Psoas muscle (tissue), 8 donors: Measurements from ENCODE around the gene TMEM163. TPM values are rescaled to one million over a fixed set of nuclear protein-coding genes. Genes with fewer than 3 reads are reported as not detected.

ENCODE experiments used
- ATAC-seq, 4 donors: fragments of 200-7000 bp; cut with Tn5 transposase; one replicate each; pipeline ENCODE4 v1.9.1; 2020; ENCODE audit warnings: moderate library complexity in 3 of 4, mild to moderate bottlenecking in 2 of 4
- DNase-seq, 2 donors: peaks; one replicate each; pipeline ENCODE4 v3.0.0-alpha.2; 2020
- H3K27ac ChIP-seq: fragments of 200-600 bp; one replicate; pipeline ENCODE4 v1.8.0; 2022
- H3K27me3 ChIP-seq, 3 donors: fragments of 200-600 bp in 1 of 3; one replicate each; pipeline versions ENCODE4 v1.6.1 to v1.8.0; 2013 to 2022; ENCODE audit warnings: low read length in 2 of 3, mild to moderate bottlenecking in 2 of 3, moderate library complexity in 1 of 3; ENCODE audit not compliant: insufficient read depth in 3 of 3
- H3K36me3 ChIP-seq, 2 donors: fragments of 200-600 bp in 1 of 2; one replicate each; pipeline versions ENCODE4 v1.6.1 to v1.8.0; 2013 to 2022; ENCODE audit warnings: low read depth in 1 of 2, mild to moderate bottlenecking in 1 of 2, moderate library complexity in 1 of 2; ENCODE audit not compliant: insufficient read depth in 1 of 2
- H3K4me1 ChIP-seq: fragments of 200-600 bp; one replicate; pipeline ENCODE4 v1.8.0; 2022
- H3K4me3 ChIP-seq: fragments of 200-600 bp; one replicate; pipeline ENCODE4 v1.8.0; 2022; ENCODE audit warnings: mild to moderate bottlenecking
- H3K9me3 ChIP-seq: fragments of 200-600 bp; one replicate; pipeline ENCODE4 v1.8.0; 2022
- WGBS, 3 donors: extraction: QIAGEN DNeasy Blood & Tissue Kit; methylation state at CpG; one replicate each; pipeline versions ENCODE4 v1.1.6 to v1.1.7; 2013; 5-methylcytosine and 5-hydroxymethylcytosine counted together
- intact Hi-C, 2 donors: fragments of 100-400 bp; cut with DNase I; formaldehyde crosslinking; loops; one replicate each; pipeline versions ENCODE4 v1.11.0 to v1.14.2; 2022
- polyA plus RNA-seq, 3 donors: library from polyadenylated mRNA; stranded (reverse); fragments of 200-250 nt; gene quantifications; one replicate each; pipeline ENCODE4 v1.2.3, GENCODE V29; 2013
- total RNA-seq, 4 donors: library from RNA; stranded (reverse); fragmentation: NEBNext Ultra II Directional in 2 of 4; extraction: Animal tissue kit (Norgen Biotek cat#: 25700) in 2 of 4; gene quantifications; one replicate each; pipeline versions ENCODE4 v1.2.1 to v1.2.4, GENCODE V29; 2021 to 2023
- TF ChIP-seq, protein P1 (sequence below): fragments of 200-600 bp; IDR thresholded peaks from one replicate; pipeline ENCODE4 v1.8.0; 2022; ENCODE audit warnings: antibody characterized with exemption
- donor health status: healthy with polysubstance abuse.
- donor health status: DM: no; HTN: no; CAD: no; lungs with moderate emphysema.
- donor health status: Bipolar disorder and iron deficiency.
- donor health status: healthy.
- donor health status: DM: yes; HTN: yes; CAD: no.
- donor health status: DM: no; HTN: no; CAD: no.
- donor health status: DM: no; HTN: no; CAD: no.
- donor health status: DM: yes; HTN: yes; CAD: no.

The TMEM163 gene
- total and polyA plus RNA-seq, 7 donors = 0.17 to 0.52 (median 0.28) TPM; not detected in 1

DNA sequence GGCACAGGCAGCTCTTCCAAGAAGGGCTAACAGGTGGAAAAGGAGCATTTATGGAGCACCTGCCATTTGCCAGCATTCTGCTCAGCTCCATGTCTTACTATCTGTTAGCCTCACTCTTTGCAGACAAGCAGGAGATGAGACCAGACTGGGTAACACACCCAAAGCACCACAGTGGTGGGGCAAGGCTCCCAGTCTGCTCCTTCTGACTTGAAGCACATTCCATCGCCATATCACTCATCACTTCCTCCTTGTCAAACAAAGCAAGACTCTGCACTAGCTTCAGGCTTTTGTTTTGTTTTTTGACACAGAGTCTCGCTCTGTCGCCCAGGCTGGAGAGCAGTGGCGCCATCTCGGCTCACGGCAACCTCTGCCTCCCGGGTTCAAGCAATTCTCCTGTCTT lies 282.1 kb downstream of the TMEM163 start:
- 96 to 98% (median 97%) methylated on average over 7 of the region's 7 CpGs for WGBS, 3 donors
- Histone ChIP-seq H3K9me3 (no peaks in the 10 kb centered on the region), H3K36me3 (no peaks in the 10 kb centered on the region), H3K4me1 (no peaks in the 10 kb centered on the region), H3K27ac (no peak overlapping the region), H3K4me3 (no peak overlapping the region), H3K27me3 (peaks cover 0 to 1% (median 0%) of the 10 kb centered on the region in 3 donors)
- TF ChIP-seq, protein P1, sequence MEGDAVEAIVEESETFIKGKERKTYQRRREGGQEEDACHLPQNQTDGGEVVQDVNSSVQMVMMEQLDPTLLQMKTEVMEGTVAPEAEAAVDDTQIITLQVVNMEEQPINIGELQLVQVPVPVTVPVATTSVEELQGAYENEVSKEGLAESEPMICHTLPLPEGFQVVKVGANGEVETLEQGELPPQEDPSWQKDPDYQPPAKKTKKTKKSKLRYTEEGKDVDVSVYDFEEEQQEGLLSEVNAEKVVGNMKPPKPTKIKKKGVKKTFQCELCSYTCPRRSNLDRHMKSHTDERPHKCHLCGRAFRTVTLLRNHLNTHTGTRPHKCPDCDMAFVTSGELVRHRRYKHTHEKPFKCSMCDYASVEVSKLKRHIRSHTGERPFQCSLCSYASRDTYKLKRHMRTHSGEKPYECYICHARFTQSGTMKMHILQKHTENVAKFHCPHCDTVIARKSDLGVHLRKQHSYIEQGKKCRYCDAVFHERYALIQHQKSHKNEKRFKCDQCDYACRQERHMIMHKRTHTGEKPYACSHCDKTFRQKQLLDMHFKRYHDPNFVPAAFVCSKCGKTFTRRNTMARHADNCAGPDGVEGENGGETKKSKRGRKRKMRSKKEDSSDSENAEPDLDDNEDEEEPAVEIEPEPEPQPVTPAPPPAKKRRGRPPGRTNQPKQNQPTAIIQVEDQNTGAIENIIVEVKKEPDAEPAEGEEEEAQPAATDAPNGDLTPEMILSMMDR = no peak
- ATAC-seq (no peak), DNase-seq (no peak)
- intact Hi-C loops = no loop called here

DNA sequence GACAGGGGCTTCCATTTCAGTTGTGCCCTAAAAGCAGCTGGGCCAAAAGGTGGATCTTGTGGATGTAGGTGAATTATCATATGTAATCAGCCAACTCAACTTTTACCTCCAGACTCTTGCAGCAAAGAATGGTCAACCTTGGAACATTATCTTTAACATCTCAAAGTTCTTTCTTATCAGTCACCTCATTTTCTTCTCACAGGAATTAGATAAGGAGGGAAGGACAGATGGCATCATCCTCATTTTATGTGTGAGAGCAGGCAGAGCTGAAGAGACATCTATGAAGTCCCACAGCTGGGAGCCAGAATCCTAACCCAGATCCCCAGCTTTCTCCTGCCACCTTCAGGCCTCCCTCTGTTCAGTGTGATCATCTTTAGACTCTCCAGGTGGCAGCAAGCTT lies 282.9 kb downstream of the TMEM163 start:
- H3K36me3 ChIP-seq = no peaks in the 10 kb centered on the region

DNA sequence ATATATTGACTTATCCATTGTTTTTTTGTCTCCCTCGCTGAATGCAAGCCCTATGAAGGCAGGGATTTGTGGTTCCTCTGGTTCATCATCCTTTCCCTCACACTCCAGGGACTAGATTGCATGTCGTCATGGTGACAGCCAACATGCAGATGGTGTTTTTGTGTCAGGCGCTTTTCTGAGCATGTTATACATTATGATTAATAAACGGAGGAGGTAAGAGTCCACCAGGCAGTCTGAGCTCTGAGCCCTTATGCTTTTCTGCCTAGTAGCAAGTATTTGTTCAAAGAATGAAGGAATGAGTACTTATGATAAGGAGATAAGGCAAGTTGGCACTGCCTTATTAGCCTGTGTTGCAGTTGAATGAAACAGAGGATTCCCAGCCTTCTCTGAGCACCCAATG lies 283.3 kb downstream of the TMEM163 start:
- TF ChIP-seq, protein P1 = no peak
- ATAC-seq = no peak
- Histone ChIP-seq H3K27me3 (peaks cover 0 to 1% (median 0%) of the 10 kb centered on the region in 3 donors), H3K4me1 (no peaks in the 10 kb centered on the region), H3K4me3 (no peak overlapping the region), H3K27ac (no peak overlapping the region), H3K9me3 (no peaks in the 10 kb centered on the region), H3K36me3 (no peaks in the 10 kb centered on the region)
- DNase-seq = no peak
- WGBS, 3 donors = 90 to 97% (median 92%) methylated on average over 4 of the region's 4 CpGs
- intact Hi-C loops = no loop called here

More for the DNA sequence above, 282.9 kb downstream of the TMEM163 start:
- DNase-seq = no peak
- TF ChIP-seq, protein P1 = no peak
- Histone ChIP-seq H3K27me3 (peaks cover 0 to 1% (median 0%) of the 10 kb centered on the region in 3 donors), H3K27ac (no peak overlapping the region), H3K4me3 (no peak overlapping the region), H3K4me1 (no peaks in the 10 kb centered on the region), H3K9me3 (no peaks in the 10 kb centered on the region)
- ATAC-seq = no peak
- intact Hi-C loops = no loop called here

DNA sequence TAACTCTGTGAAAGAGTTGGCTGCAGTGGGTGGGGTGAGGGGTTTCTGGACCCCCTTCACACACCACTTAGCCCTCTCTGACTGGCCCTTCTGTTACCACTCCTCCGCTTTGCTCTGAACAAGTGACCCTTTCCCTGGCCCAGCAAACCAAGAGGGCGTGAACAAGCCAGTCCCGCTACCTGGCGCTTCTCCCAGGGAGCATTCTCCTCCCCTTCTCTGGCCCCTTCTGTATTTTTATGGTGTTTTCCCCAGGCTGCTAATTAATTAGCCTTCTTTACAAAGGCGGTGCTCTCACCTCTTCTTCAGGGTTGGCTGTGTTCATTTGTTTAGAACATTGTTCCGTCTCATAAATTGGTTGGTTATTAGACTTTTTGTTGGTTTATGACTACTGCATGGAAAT lies 284.8 kb downstream of the TMEM163 start:
- DNase-seq (no peak), ATAC-seq (no peak)
- H3K4me1 ChIP-seq = no peaks in the 10 kb centered on the region
- intact Hi-C loops = no loop called here
- H3K36me3 ChIP-seq = no peaks in the 10 kb centered on the region
- no peak overlapping the region for H3K27ac ChIP-seq
- peaks cover 0 to 1% (median 0%) of the 10 kb centered on the region in 3 donors for H3K27me3 ChIP-seq
- no peak overlapping the region for H3K4me3 ChIP-seq
- TF ChIP-seq, protein P1 = no peak
- H3K9me3 ChIP-seq = no peaks in the 10 kb centered on the region
- 95 to 96% (median 95%) methylated on average over 6 of the region's 6 CpGs for WGBS, 3 donors

DNA sequence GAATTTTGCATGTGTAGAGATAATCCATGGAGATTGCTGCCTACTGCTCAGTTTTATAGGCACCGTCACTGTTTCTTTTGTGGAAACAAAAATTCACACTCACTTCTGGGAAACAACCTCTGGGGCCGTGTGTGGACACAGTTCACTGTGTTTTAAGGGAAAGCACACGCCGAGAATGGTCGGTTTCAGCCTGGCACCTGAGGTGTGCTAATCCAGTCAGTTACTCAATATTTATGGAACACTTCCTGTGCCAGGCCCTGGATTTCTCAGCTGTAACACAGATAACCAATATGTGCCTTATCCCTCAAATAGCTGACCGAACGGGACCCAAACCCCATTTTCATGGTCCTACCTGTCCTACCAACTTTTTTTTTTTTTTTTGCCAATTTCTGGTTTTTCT lies 285.3 kb downstream of the TMEM163 start:
- no peaks in the 10 kb centered on the region for H3K36me3 ChIP-seq
- ATAC-seq (no peak), DNase-seq (no peak)
- H3K4me1 ChIP-seq = no peaks in the 10 kb centered on the region
- peaks cover 0 to 1% (median 0%) of the 10 kb centered on the region in 3 donors for H3K27me3 ChIP-seq
- H3K9me3 ChIP-seq = no peaks in the 10 kb centered on the region
- 86 to 89% (median 86%) methylated on average over 7 of the region's 7 CpGs for WGBS, 3 donors
- H3K27ac ChIP-seq = no peak overlapping the region
- intact Hi-C loops = no loop called here
- no peak overlapping the region for H3K4me3 ChIP-seq
- TF ChIP-seq, protein P1 = no peak
